ENCODE measurements around the gene PNMA8B.

The PNMA8B gene

DNA sequence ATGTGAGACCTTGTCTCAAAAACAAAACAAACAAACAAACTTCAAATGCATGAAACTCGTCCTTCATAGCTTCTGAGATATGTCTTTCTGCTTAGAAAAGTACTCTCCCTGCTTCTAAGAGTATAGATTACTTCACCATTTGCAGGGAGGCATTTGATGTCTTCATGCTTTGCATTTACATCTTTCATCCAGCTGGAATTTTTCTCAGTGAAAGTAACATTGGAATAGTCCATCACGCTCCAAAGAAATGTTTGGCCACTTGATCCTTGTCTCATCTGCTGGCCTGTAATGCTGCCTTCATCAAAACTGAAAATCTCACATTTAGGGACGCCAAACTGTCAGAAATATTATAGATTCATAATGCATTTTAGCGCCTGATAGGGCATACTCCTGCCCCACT lies 43.5 kb downstream of the PNMA8B start:
- DNase-seq, result no peak

DNA sequence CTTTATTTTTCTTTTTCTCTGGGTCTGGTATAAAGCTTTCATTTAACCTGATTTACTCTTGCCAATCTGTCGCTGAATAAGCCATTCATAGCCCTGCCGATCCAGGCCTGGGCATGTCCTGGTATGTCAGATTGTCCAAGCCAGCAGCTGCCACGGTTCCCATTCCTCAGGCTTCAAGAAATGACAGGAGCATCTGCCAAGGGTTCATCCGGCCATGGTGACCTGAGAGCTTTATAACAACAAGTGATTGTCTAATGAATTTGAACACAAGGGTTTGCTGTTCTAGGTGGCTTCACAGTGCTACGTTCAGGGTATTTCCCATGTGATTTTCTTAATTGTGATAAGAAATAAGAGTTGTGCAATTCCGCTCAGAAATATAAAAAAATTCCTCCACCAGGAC lies 44.3 kb downstream of the PNMA8B start:
- DNase-seq, result no peak

DNA sequence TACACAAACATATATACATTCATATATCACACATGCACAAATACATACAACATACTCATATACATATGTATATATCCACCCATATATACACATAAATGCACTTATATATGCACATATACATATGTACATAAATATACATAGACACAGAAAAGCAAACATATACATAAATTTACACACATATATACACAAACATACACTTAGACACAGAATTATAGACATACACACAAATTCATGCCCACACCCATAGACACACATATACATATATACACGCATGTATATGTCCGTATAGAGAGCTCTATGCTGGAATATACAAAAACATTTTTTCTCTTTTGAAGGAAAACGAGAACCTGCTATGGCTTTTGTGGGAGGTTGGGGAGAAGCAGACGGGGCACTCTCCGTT lies 44.9 kb downstream of the PNMA8B start:
- DNase-seq, result no peak

DNA sequence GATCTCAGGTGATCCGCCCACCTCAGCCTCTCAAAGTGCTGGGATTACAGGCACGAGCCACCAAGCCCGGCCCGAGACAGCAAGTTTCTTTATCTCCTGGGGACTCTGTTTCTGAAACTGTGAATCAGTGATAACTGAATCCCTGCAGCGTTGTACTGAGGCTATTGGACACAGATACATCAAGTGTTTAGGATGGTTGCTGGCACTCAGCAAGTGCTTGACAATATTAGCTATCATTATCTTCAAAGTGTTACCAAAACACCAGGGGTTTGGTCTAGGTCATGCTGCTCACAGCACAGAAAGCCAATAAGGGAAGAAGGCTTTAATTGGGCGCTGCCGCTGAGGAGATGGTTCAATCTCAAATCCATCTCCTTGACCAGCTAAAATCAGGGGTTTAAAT lies 46.4 kb downstream of the PNMA8B start:
- DNase-seq, result no peak

DNA sequence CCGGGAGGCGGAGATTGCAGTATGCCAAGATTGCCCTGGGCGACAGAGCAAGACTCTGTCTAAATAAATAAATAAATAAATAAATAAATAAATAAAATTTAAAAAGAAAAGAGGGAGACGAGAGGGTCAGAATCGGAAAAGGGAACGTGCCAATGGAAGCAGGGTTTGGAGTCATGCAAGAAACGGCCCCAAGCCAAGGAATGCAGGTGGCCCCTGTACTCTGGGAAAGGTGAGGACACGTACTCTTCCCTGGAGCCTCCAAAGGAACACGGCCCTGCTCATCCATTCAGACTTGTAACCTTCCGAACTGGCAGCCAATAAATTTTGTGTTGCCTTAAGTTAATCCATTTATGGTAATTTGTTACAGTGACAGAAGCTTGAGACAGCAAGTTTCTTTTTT lies 47.1 kb downstream of the PNMA8B start:
- no peak for DNase-seq

DNA sequence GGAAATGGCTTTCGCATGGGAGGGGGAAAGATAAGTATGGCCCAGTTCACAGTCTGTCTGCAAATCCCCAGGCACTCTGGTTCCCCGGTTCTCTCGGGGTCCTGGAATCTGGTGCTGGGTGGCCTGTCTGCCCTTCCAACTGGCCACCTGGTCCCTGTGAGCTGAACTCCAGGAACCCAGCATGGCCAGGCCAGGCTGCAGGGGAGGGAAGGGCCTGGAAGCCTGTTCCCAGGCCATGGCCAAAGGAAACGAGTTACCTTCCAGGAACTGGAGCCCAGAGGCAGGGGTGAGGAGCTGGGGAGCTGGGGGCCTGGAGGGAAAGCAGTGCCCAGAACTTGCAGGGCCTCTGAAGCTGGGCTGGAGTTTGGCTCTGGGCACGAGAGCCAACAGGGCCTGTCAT lies 47.8 kb downstream of the PNMA8B start:
- no peak for DNase-seq

DNA sequence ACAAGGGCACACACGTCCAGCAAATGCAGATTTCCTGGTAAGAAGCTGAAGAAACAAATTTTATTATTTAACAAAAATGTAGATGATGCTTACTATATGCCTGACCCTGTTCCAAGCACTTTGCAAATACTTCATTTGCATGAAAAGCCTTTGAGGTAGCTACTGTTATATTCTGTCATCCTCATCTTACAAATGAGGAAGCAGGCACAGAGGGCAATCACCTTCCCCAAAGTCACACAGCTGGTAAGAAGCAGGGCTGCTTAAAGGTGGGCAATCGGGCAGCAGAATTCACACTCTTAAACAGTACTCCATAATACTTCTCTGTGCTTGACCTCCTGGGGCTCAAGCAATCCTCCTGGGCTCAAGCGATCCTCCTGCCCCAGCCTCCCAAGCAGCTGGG lies 48.7 kb downstream of the PNMA8B start:
- no peak for DNase-seq

DNA sequence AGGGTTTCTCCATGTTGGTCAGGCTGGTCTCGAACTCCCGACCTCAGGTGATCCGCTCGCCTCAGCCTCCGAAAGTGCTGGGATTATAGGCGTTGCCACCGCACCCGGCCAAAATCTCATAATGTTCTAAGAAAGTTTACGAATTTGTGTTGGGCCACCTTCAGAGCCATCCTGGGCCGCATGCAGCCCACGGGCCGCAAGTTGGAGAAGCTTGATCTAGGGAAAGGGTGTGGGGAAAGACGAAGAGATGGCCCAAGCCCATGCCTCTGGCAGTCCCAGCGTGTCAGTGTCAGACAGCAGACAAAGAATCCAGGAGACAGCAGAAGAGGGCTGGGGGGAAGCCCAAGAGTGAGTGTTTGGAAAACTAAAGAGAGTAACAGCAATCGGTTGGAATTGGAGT lies 49.6 kb downstream of the PNMA8B start:
- DNase-seq, result no peak

DNA sequence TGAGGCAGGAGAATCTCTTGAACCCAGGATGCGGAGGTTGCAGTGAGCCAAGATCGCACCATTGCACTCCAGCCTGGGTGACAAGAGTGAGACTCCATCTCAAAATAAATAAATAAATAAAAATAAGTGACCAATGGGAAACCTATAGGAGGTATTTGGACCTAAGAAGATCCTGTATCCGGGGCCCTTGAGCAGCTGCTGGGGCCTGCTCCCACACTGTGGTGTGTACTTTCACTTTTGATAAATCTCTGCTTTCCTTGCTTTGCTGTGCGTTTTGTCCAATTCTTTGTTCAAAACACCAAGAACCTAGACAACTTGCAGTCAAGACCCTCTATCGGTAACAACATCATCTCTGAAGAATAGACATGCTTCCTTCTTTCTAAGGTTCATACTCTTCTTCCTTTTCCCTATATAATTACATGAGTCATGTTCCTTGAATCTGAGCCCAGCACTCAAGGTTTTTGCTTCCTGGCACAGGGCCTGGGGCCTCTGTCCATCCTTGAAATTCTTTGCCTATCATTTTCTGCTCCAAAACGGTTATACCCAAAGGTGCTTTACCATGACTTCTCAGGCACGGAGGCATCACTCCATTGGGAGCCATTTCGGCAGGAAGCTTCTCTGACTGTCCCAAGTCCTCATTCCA lies 52.7 kb downstream of the PNMA8B start:
- peak; percentile 73 for DNase-seq

DNA sequence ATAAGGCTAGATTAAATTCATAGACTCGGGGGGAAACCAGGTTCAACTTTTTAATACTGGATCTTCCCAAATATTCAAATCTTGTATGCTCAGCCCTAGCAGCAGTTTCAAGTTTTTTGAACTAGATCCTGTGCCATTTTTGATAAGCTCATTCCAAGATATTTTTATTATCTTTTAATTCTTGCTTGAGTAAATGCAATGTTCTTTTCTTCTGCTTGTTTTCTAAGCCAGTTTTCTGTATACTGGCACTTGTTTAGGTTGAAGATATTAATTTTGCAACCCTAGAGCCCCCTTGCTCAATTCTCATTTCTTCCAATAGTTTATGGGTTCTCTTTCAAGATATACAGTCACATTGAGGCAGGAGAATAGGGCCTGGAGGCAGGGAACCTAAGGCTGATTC lies 53.8 kb downstream of the PNMA8B start:
- no peak for DNase-seq
